ENCODE results near the gene KANK2. TPM values are rescaled to one million over a fixed set of nuclear protein-coding genes. Genes with fewer than 3 reads are reported as not detected.

KANK2 gene
- polyA plus RNA-seq, 1 of the 3 experiments (the other 2 are of a cell fraction), result 92.4 TPM

DNA sequence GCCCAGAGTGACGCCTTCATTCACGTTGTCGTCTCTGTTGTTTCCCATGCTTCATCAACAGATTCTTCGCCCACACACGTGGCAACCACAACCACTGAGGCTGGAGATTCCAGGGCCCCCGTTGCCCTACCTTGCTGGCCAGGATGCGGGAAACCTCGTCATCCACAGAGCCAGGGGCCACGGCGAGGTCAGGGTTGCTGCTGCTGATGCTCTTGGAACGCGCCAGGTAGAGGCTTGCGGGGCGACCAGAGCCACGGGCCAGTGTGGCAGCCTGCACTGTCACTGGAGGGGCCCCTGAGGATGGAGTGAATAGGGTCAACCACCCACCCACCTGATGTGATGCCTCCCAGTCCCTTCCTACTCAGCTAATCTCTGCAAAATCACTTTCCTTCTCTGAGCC lies 35.7 kb upstream of the KANK2 start:
- Histone ChIP-seq H3K4me1 (ENCODE audit: control insufficient read depth in 1 of 2, insufficient read depth in 2 of 2, low read depth in 1 of 2, low read length in 1 of 2) (no peaks in the 10 kb centered on the region), H4K20me1 (ENCODE audit: insufficient read depth) (no peaks in the 10 kb centered on the region), H3K9me2 (no peaks in the 10 kb centered on the region), H3K27ac (ENCODE audit: low read depth in 2 of 2, low read length in 1 of 2) (no peak overlapping the region), H2AFZ (ENCODE audit: low read depth) (no peak overlapping the region), H3K4me3 (ENCODE audit: low read depth in 2 of 2, low read length in 1 of 2) (no peak overlapping the region), H3K79me2 (ENCODE audit: insufficient read depth) (no peaks in the 10 kb centered on the region), H3K9ac (no peak overlapping the region), H3K9me3 (no peaks in the 10 kb centered on the region), H3F3A (replicated peaks; ENCODE audit: insufficient read depth) (no peaks in the 10 kb centered on the region), H3K4me2 (no peak overlapping the region), H3K36me3 (replicated peaks in 1 of 2; ENCODE audit: control insufficient read depth in 1 of 2, insufficient read depth in 2 of 2, low read length in 1 of 2) (peaks cover 0 to 11% of the 10 kb centered on the region in 2 experiments), H3K27me3 (ENCODE audit: insufficient read depth) (no peaks in the 10 kb centered on the region)
- no peak for DNase-seq
- POLR2A ChIA-PET, result no interaction called here
- 84% methylated on average over 10 of the region's 15 CpGs for WGBS (ENCODE audit: low lambda C conversion rate)
- TF ChIP-seq FOSL2 (IDR thresholded peaks at IDR 0.05; ENCODE audit: borderline replicate concordance, low read depth) (no peak), CHD2 (IDR thresholded peaks at IDR 0.05; ENCODE audit: low read length, partially characterized antibody) (no peak), POLR2AphosphoS5 (IDR thresholded peaks at IDR 0.05; ENCODE audit: low read depth, low read length) (no peak), RFX5 (IDR thresholded peaks at IDR 0.05; ENCODE audit: low read length) (no peak), EP300 (IDR thresholded peaks at IDR 0.05; ENCODE audit: borderline replicate concordance in 1 of 2, low read depth in 1 of 2, low read length in 1 of 2) (no peak), MXI1 (IDR thresholded peaks at IDR 0.05; ENCODE audit: low read depth, low read length) (no peak), EZH2phosphoT487 (IDR thresholded peaks at IDR 0.05; ENCODE audit: borderline replicate concordance, low read depth) (no peak), USF2 (IDR thresholded peaks at IDR 0.05; ENCODE audit: borderline replicate concordance, low read depth, low read length) (no peak), JUND (IDR thresholded peaks at IDR 0.05) (no peak), MEF2A (IDR thresholded peaks at IDR 0.05; ENCODE audit: borderline replicate concordance, low read depth) (no peak), RAD21 (IDR thresholded peaks at IDR 0.05; ENCODE audit: low read length) (no peak), FOXM1 (IDR thresholded peaks at IDR 0.05; ENCODE audit: low read depth) (no peak)
- CTCF ChIA-PET, result interaction anchor here (0.6 to 1.9 kb wide), 3 partner anchors 11 to 250 kb away, joined by 3 to 6 read pairs (median 4); no protein-coding TSS in a partner anchor

DNA sequence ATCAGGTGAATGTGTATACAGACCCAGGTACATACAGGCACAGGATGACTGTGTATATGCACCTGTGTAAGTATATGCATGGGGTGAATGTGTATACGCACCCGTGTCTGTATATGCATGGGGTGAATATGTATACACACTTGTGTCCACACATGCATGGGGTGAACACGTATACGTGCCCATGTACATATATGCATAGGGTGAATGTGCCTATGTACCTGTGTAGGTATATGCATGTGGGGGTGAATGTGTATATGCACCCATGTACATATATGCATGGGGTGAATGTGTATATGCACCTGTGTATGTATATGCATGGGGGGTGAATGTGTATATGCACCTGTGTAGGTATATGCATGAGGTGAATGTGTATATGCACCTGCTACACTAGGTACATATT lies 35.2 kb upstream of the KANK2 start:
- H3K4me2 ChIP-seq, result no peak overlapping the region
- CTCF ChIA-PET, result interaction anchor here (0.6 to 1.9 kb wide), 2 partner anchors 11 to 250 kb away, joined by 3 to 6 read pairs; no protein-coding TSS in a partner anchor
- TF ChIP-seq, protein P1, sequence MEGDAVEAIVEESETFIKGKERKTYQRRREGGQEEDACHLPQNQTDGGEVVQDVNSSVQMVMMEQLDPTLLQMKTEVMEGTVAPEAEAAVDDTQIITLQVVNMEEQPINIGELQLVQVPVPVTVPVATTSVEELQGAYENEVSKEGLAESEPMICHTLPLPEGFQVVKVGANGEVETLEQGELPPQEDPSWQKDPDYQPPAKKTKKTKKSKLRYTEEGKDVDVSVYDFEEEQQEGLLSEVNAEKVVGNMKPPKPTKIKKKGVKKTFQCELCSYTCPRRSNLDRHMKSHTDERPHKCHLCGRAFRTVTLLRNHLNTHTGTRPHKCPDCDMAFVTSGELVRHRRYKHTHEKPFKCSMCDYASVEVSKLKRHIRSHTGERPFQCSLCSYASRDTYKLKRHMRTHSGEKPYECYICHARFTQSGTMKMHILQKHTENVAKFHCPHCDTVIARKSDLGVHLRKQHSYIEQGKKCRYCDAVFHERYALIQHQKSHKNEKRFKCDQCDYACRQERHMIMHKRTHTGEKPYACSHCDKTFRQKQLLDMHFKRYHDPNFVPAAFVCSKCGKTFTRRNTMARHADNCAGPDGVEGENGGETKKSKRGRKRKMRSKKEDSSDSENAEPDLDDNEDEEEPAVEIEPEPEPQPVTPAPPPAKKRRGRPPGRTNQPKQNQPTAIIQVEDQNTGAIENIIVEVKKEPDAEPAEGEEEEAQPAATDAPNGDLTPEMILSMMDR (IDR thresholded peaks at IDR 0.05), result no peak
- TF ChIP-seq TAF1 (IDR thresholded peaks at IDR 0.05; ENCODE audit: borderline replicate concordance, low read depth, low read length) (no peak), NFIC (IDR thresholded peaks at IDR 0.05; ENCODE audit: borderline replicate concordance) (no peak), MEF2A (IDR thresholded peaks at IDR 0.05; ENCODE audit: borderline replicate concordance, low read depth) (no peak), SIN3A (IDR thresholded peaks at IDR 0.05; ENCODE audit: borderline replicate concordance, low read depth, low read length) (no peak), RCOR1 (IDR thresholded peaks at IDR 0.05; ENCODE audit: low read length) (no peak), TCF12 (IDR thresholded peaks at IDR 0.05) (no peak), SMC3 (IDR thresholded peaks at IDR 0.05; ENCODE audit: low read depth, low read length) (no peak), RXRA (IDR thresholded peaks at IDR 0.05; ENCODE audit: borderline replicate concordance, low read depth) (no peak), RFX5 (IDR thresholded peaks at IDR 0.05; ENCODE audit: low read length) (no peak), GABPA (IDR thresholded peaks at IDR 0.05; ENCODE audit: low read depth) (no peak), EZH2phosphoT487 (IDR thresholded peaks at IDR 0.05; ENCODE audit: borderline replicate concordance, low read depth) (no peak)
- TF ChIP-seq, protein P2, sequence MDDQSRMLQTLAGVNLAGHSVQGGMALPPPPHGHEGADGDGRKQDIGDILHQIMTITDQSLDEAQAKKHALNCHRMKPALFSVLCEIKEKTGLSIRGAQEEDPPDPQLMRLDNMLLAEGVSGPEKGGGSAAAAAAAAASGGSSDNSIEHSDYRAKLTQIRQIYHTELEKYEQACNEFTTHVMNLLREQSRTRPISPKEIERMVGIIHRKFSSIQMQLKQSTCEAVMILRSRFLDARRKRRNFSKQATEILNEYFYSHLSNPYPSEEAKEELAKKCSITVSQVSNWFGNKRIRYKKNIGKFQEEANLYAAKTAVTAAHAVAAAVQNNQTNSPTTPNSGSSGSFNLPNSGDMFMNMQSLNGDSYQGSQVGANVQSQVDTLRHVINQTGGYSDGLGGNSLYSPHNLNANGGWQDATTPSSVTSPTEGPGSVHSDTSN (IDR thresholded peaks at IDR 0.05), result no peak
- TF ChIP-seq, protein P3, sequence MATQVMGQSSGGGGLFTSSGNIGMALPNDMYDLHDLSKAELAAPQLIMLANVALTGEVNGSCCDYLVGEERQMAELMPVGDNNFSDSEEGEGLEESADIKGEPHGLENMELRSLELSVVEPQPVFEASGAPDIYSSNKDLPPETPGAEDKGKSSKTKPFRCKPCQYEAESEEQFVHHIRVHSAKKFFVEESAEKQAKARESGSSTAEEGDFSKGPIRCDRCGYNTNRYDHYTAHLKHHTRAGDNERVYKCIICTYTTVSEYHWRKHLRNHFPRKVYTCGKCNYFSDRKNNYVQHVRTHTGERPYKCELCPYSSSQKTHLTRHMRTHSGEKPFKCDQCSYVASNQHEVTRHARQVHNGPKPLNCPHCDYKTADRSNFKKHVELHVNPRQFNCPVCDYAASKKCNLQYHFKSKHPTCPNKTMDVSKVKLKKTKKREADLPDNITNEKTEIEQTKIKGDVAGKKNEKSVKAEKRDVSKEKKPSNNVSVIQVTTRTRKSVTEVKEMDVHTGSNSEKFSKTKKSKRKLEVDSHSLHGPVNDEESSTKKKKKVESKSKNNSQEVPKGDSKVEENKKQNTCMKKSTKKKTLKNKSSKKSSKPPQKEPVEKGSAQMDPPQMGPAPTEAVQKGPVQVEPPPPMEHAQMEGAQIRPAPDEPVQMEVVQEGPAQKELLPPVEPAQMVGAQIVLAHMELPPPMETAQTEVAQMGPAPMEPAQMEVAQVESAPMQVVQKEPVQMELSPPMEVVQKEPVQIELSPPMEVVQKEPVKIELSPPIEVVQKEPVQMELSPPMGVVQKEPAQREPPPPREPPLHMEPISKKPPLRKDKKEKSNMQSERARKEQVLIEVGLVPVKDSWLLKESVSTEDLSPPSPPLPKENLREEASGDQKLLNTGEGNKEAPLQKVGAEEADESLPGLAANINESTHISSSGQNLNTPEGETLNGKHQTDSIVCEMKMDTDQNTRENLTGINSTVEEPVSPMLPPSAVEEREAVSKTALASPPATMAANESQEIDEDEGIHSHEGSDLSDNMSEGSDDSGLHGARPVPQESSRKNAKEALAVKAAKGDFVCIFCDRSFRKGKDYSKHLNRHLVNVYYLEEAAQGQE (IDR thresholded peaks at IDR 0.05; ENCODE audit: low read depth, low read length), result no peak

More for the DNA sequence above, 35.2 kb upstream of the KANK2 start:
- no peaks in the 10 kb centered on the region for H3K27me3 ChIP-seq (ENCODE audit: insufficient read depth)
- H3K36me3 ChIP-seq (replicated peaks in 1 of 2; ENCODE audit: control insufficient read depth in 1 of 2, insufficient read depth in 2 of 2, low read length in 1 of 2), result peaks cover 0 to 11% of the 10 kb centered on the region in 2 experiments
- H4K20me1 ChIP-seq (ENCODE audit: insufficient read depth), result no peaks in the 10 kb centered on the region
- H3F3A ChIP-seq (replicated peaks; ENCODE audit: insufficient read depth), result no peaks in the 10 kb centered on the region
- POLR2A ChIA-PET, result no interaction called here
- no peak overlapping the region for H3K4me3 ChIP-seq (ENCODE audit: low read depth in 2 of 2, low read length in 1 of 2)
- no peaks in the 10 kb centered on the region for H3K9me3 ChIP-seq
- no peaks in the 10 kb centered on the region for H3K4me1 ChIP-seq (ENCODE audit: control insufficient read depth in 1 of 2, insufficient read depth in 2 of 2, low read depth in 1 of 2, low read length in 1 of 2)
- no peaks in the 10 kb centered on the region for H3K79me2 ChIP-seq (ENCODE audit: insufficient read depth)
- no peak overlapping the region for H2AFZ ChIP-seq (ENCODE audit: low read depth)
- WGBS (ENCODE audit: low lambda C conversion rate), result 94% methylated on average over 4 of the region's 4 CpGs
- DNase-seq, result no peak
- H3K27ac ChIP-seq (ENCODE audit: low read depth in 2 of 2, low read length in 1 of 2), result no peak overlapping the region
- H3K9ac ChIP-seq, result no peak overlapping the region
- no peaks in the 10 kb centered on the region for H3K9me2 ChIP-seq

All from SK-N-SH (cell line).